Mucosa of descending colon (tissue), 3 donors: ENCODE measurements around the gene PRKG1. TPM values are rescaled to one million over a fixed set of nuclear protein-coding genes. Genes with fewer than 3 reads are reported as not detected.
"Not testable (repeated sequence)": the region's sequence is repeated elsewhere in the genome, so short reads cannot be mapped to it uniquely, and the experiment has no call there.

Experiments used
- ATAC-seq: fragments of 200-7000 bp; cut with Tn5 transposase; one replicate; pipeline ENCODE4 v1.9.1; 2020; ENCODE audit warnings: mild to moderate bottlenecking, moderate library complexity
- DNase-seq, 3 donors: peaks; one replicate each; pipeline ENCODE4 v3.0.0-alpha.2; 2020
- H3K36me3 ChIP-seq: fragments of 200-600 bp; one replicate; pipeline ENCODE4 v1.8.0; 2021; ENCODE audit warnings: low read depth, mild to moderate bottlenecking
- H3K4me1 ChIP-seq: fragments of 200-600 bp; one replicate; pipeline ENCODE4 v1.8.0; 2021; ENCODE audit warnings: low read depth, mild to moderate bottlenecking
- H3K4me3 ChIP-seq: fragments of 200-600 bp; one replicate; pipeline ENCODE4 v1.8.0; 2021; ENCODE audit warnings: mild to moderate bottlenecking
- H3K9me3 ChIP-seq: fragments of 200-600 bp; one replicate; pipeline ENCODE4 v1.8.0; 2021; ENCODE audit warnings: mild to moderate bottlenecking
- intact Hi-C, 2 donors: fragments of 100-400 bp; cut with DNase I in 1 of 2; cut with micrococcal nuclease in 1 of 2; formaldehyde crosslinking; loops; one replicate each; pipeline versions ENCODE4 v1.11.0 to v1.11.1; 2022; cut with DNase I, micrococcal nuclease
- total RNA-seq, 3 donors: library from RNA; stranded (reverse); fragmentation: NEBNext Ultra II Directional in 2 of 3; extraction: Animal tissue kit (Norgen Biotek cat#: 25700) in 2 of 3; gene quantifications; one replicate each; pipeline versions ENCODE4 v1.2.1 to v1.2.4, GENCODE V29; 2021 to 2023
- TF ChIP-seq, protein P1 (sequence below): fragments of 200-600 bp; IDR thresholded peaks from one replicate; pipeline ENCODE4 v1.8.0; 2022; ENCODE audit warnings: antibody characterized with exemption, mild to moderate bottlenecking
- donor health status: DM: no; HTN: no; CAD: no; lungs with moderate emphysema.
- donor health status: DM: no; HTN: no; CAD: no.
- donor health status: DM: no; HTN: yes; CAD: no.

Gene PRKG1
- total RNA-seq, 3 donors from 2014 or later: 17.1 to 55.6 (median 21.1) TPM

DNA sequence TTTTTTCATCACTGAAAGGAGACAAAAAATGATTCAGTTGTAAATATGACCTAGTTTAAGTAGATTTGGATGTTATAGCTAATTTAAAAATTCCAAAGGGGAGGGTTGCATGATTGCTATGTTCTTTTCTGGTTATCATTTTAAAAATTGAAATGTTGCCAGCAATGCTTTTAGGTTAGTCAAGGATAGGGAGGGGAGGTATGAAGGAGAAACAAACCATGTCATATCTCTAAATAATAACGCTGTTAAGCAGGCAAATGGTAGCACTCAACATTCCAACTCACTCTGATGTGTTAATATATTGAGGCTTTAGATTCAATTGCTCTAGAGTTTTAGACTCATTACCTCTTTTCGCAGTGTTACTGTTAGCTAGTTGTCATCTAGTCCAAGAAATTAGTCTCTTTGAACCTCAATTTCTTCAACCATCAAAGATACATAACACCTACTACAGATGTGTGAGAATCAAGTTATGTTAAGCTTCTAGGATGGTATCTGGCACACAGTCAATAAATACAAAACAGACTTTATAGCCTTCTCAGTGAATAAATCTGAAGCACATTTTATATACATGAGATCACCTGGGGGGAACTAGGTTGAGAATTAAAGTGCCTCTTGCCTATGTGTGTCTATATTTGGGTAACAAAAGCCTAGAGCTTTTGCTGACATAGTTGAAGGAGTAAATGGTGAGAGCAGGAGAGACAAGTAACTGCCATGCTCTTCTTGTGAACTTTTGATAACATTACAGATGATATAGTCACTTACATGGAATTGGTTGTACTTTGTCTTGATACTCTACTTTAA, 500.2 kb downstream of the PRKG1 start:
- Histone ChIP-seq H3K36me3 (no peaks in the 10 kb centered on the region), H3K4me3 (no peak overlapping the region), H3K9me3 (no peaks in the 10 kb centered on the region), H3K4me1 (no peaks in the 10 kb centered on the region)
- intact Hi-C loops: no loop called here
- DNase-seq (no peak), ATAC-seq (no peak)
- TF ChIP-seq, protein P1, sequence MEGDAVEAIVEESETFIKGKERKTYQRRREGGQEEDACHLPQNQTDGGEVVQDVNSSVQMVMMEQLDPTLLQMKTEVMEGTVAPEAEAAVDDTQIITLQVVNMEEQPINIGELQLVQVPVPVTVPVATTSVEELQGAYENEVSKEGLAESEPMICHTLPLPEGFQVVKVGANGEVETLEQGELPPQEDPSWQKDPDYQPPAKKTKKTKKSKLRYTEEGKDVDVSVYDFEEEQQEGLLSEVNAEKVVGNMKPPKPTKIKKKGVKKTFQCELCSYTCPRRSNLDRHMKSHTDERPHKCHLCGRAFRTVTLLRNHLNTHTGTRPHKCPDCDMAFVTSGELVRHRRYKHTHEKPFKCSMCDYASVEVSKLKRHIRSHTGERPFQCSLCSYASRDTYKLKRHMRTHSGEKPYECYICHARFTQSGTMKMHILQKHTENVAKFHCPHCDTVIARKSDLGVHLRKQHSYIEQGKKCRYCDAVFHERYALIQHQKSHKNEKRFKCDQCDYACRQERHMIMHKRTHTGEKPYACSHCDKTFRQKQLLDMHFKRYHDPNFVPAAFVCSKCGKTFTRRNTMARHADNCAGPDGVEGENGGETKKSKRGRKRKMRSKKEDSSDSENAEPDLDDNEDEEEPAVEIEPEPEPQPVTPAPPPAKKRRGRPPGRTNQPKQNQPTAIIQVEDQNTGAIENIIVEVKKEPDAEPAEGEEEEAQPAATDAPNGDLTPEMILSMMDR: no peak

DNA sequence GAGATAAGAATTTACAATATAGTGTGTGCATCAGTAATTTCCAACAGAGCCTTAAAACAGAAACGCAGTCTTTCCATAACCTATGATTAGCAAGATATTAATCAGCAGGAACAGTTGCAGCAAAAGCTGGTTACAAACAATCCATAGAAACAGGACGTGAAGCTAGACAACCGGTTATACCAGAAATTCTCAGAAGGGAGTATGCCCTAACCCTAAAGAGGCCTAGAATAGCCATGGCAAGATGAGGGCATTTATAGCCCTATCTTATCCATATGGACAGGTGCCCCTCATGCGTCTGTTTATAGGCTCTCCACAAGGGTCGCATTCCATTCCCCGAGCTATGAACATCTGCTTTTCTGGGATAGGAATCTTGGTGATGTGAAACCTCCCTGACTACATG, 506.9 kb downstream of the PRKG1 start:
- ATAC-seq, H3K4me3 ChIP-seq: not testable (repeated sequence)

DNA sequence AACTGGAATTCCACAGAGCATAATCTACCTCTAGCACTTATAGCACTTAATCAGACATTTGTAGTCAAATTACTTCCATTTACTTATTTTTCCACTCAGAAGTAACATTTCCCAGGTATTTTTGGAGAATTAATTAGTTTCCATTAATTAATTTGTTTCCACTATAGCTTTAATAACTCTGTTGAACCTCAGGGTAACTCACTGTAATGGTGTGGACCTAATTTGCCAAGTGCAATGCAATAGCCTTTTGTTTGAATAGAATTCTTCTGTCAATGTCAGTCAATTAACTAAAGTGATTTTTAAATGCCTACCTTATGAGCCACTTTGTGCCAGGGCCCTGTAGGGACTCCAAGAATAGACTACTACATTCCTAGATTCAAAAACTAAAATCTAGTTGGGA, 509.7 kb downstream of the PRKG1 start:
- Histone ChIP-seq H3K36me3 (no peaks in the 10 kb centered on the region), H3K4me1 (no peaks in the 10 kb centered on the region), H3K9me3 (peaks cover 3% of the 10 kb centered on the region), H3K4me3 (no peak overlapping the region)
- ATAC-seq (no peak), DNase-seq (no peak)
- TF ChIP-seq, protein P1: no peak
- intact Hi-C loops: no loop called here

More for the DNA sequence above, 506.9 kb downstream of the PRKG1 start:
- intact Hi-C loops, H3K9me3 ChIP-seq, H3K4me1 ChIP-seq, H3K36me3 ChIP-seq, DNase-seq: not testable (repeated sequence)

DNA sequence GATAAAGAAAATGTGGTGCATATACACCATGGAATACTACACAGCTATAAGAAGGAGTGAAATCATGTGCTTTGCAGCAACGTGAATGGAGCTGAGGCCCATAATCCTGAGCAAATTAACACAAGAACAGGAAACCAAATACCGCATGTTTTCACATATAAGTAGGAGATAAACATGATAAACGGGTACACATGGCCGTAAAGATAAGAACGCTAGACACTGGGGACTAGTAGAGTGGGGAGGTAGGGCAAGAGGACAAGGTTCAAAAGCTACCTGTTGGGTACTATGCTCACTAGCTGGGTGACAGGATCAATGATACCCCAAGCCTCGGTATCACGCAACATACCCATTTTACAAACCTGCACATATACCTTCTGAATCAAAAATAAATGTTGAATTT, 511.5 kb downstream of the PRKG1 start:
- ATAC-seq: peak; percentile 62

DNA sequence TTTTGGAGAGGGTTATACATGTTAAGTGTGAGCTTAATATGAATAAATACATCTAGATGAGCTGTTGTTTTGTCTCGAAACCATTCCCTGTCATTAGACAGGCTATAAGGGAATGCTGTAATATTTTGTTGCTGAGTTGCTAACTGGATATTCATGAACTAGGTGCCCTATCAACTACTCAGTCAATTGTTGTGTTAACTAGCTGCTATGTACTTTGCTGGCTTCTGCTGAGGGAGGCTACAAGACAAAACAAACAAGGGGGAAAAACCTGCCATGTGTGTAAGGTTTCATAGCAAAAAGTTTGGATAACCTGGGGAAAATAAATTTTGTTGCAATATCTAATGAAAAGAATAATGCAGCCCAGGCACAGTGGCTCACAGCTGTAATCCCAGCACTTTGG, 514.7 kb downstream of the PRKG1 start:
- Histone ChIP-seq H3K4me1 (peaks cover 5% of the 10 kb centered on the region), H3K4me3 (no peak overlapping the region), H3K36me3 (no peaks in the 10 kb centered on the region), H3K9me3 (no peaks in the 10 kb centered on the region)
- TF ChIP-seq, protein P1: no peak
- intact Hi-C loops: no loop called here
- DNase-seq: no peak
- no peak for ATAC-seq

More for the DNA sequence above, 511.5 kb downstream of the PRKG1 start:
- Histone ChIP-seq H3K36me3 (no peaks in the 10 kb centered on the region), H3K4me3 (no peak overlapping the region), H3K4me1 (peaks cover 5% of the 10 kb centered on the region), H3K9me3 (peaks cover 3% of the 10 kb centered on the region)
- no peak for DNase-seq
- intact Hi-C loops: no loop called here
- TF ChIP-seq, protein P1: no peak

DNA sequence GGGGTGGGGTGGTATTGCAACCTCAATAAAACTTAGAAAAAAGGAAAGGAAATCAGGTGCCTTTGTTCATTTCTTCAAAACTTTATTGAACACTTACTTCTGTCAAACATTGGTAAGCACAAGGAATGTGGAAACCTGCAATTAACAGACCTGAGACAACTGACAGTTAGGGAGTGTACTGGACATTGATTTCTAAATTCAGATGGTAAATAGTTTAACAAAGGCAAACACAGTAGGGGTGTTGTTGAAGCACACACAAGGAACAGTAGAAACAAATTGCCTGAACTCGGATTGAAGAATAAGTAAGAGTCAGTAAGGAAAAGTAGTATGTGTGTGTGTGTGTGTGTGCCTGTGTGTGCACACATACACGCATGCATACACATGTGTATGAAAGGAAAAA, 516.5 kb downstream of the PRKG1 start:
- H3K4me3 ChIP-seq: no peak overlapping the region
- DNase-seq (no peak), ATAC-seq (peak; percentile 89)
- intact Hi-C loops: no loop called here
- no peaks in the 10 kb centered on the region for H3K36me3 ChIP-seq
- H3K4me1 ChIP-seq: peaks cover 5% of the 10 kb centered on the region
- H3K9me3 ChIP-seq: no peaks in the 10 kb centered on the region
- TF ChIP-seq, protein P1: no peak
